T-helper 1 cell treated with Interleukin-12 subunit alpha and Interleukin-12 subunit beta and Interleukin-4 antibody, amounts not matched to agents 30 ng/mL and 1 ng/mL, for 36 hours (primary cell): ENCODE measurements around the gene GUCY1A2. TPM values are rescaled to one million over a fixed set of nuclear protein-coding genes. Genes with fewer than 3 reads are reported as not detected.
"Not testable (repeated sequence)": the region's sequence is repeated elsewhere in the genome, so short reads cannot be mapped to it uniquely, and the experiment has no call there.

Source experiments
- intact Hi-C: fragments of 100-400 bp; cut with micrococcal nuclease; formaldehyde crosslinking; loops from one replicate; pipeline ENCODE4 v1.15.1; 2024
- total RNA-seq: library from RNA; stranded (reverse); gene quantifications from 2 replicates; pipeline ENCODE4 v1.2.3, GENCODE V29; 2022

The GUCY1A2 gene
- total RNA-seq, 1 donor from 2014 or later, result not detected

- intact Hi-C loops, result no loop called here
Measured at GRCh38 chr11:106943089-106943488, 75.2 kb downstream of the GUCY1A2 start.

GRCh38 chr11:106939157-106939556, 79.1 kb downstream of the GUCY1A2 start:
- intact Hi-C loops, result no loop called here

DNA sequence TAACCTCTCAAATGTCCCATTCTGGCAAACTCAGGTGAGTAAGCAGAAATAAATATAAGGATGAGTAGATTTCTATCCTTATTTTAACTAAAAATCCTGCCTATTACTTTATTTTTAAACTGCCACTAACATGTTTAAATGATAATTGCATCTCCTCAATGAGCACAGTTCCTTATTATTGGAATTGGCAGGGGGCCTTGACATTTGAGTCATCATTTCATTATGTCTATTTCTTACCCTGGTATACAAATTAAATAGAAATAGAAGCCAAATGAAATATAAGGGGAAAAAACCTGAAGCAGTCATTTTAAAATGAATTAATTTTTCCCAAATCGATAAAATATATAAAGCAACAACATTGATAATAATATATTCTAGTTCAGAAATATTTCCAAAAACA, 81.2 kb downstream of the GUCY1A2 start:
- intact Hi-C loops, result no loop called here

DNA sequence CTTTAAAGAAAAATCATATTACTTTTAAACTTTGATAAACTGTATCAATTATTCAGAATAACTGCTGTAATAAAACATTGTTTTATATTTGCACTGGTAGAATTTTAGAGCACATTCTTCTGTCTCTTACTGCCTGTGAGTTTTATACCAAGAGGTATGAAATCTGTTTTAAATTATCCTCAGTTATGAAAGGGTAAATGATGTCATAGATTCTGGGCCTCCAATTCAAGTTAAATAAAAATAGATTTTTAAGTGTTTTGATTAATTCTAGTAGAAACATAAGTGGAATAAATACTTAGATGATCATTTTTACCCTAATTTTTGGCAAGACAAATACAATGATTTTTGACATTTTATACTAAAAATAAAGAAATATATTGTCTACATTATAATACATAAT, 93.0 kb downstream of the GUCY1A2 start:
- intact Hi-C loops, result no loop called here

- intact Hi-C loops, result no loop called here
Measured at GRCh38 chr11:106920899-106921509, 97.3 kb downstream of the GUCY1A2 start.

DNA sequence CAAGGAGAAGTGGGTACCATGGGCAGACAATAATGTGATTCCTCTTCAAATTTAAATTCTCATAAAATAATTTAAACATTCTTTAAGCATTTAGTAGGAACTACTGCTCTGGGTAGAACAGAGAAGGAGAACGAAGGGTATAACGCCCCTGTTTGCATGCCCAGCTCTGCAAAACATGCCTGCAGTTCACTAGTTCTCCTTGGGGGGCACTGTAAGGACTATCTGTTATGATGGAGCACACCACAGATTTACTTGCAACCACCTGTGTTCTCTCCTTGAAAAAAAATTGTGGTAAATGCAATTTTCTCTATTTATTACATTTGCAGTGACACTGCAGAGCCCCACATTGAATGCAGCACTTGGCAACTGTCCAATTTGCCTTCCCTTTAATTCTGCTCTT, 100.3 kb downstream of the GUCY1A2 start:
- intact Hi-C loops, result no loop called here

DNA sequence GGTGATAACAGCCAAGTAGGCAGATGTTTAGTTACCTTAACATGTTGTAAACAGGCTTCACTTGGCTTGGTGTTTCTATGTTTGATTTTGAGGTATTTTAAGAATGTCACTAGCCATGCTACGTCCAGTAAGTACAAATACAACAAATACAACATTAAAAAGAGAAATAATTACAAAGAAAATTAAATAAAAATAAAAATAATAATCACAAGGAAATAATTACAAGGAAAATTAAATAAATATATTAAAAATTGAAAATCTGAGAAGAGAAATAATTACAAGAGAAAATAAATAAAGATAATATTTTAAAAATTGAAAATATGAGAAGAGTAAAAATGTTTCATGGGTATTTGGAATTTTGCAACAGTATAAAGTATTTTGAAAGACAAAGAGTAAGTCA, 103.9 kb downstream of the GUCY1A2 start:
- intact Hi-C loops, result no loop called here

DNA sequence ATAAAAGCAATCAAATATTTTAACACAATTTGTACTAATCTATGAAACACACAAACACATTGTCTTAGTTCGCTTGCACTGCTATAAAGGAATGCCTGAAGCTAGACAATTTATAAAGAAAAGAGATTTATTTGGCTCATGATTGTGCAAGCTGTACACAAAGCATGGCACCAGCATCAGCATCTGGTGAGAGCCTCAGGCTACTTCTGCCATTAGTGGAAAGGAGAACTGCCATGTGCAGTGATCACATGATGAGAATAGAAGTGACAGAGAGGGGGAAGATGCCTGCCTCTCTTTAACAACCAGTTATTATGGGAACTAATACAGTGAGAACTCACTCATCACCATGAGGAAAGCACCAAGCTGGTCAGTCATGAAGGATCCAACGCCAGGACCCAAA, 105.1 kb downstream of the GUCY1A2 start:
- intact Hi-C loops, result no loop called here

GRCh38 chr11:106904826-106905225, 113.5 kb downstream of the GUCY1A2 start:
- intact Hi-C loops, result no loop called here

DNA sequence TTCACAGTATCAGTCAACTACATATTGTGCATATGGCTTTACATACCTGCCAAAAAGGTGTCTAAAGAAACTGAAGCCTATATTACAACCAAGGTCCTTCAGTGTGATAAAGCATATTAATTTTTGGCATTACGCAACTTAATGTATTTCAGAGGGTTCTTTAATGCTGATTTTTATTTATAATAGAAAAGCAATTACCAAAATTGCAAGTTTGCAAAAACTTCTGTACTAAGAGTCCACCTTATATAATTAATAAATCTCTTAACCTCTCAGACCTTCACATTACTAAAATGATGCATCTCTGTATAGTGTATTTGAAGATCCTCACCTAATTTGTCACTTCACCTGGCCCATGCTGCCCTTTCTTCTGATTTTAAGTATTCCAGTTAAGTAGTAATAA, 128.6 kb downstream of the GUCY1A2 start:
- intact Hi-C loops, result no loop called here

DNA sequence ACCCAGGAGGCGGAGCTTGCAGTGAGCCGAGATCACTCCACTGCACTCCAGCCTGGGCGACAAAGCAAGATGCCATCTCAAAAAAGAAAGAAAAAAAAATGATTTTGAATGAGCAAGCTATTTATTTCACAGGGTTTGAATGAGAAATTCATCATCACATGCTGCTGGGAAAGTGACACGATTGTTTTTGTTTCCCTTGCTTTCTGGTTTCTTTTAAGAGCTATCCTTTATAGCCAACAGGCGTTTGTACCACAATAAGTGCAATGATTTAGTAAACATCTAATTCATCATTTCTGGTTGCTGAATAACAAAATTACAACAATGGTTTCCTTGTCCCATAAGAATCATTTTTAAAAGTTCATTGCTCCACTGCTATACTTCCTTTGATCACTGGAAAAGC, 129.9 kb downstream of the GUCY1A2 start:
- intact Hi-C loops, result no loop called here

GRCh38 chr11:106883693-106884092, 134.6 kb downstream of the GUCY1A2 start:
- intact Hi-C loops, result not testable (repeated sequence)

GRCh38 chr11:106879832-106880546, 138.3 kb downstream of the GUCY1A2 start:
- intact Hi-C loops, result no loop called here

- intact Hi-C loops, result no loop called here
Measured at GRCh38 chr11:106879029-106879428, 139.2 kb downstream of the GUCY1A2 start.

- intact Hi-C loops, result no loop called here
Measured at GRCh38 chr11:106875013-106875412, 143.3 kb downstream of the GUCY1A2 start.

- intact Hi-C loops, result no loop called here
Measured at GRCh38 chr11:106872246-106872645, 146.0 kb downstream of the GUCY1A2 start.

DNA sequence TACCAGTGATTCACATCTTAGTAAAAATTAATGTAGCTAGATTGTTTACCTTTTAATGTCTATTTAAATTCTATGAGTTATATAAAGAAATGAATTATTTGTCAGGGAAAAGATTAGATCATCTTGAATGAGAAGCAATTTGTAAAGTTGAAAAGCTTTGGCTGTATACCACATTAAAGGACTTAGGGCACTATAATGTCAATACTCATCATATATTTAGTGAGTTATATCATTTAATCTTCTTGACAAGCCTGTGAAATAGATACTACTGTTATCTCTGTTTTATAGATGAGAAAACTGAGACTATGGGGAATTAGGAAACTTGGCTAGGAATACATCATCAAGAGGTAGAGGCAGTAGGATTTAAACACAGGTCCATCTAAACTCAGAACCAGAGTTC, 160.1 kb downstream of the GUCY1A2 start:
- intact Hi-C loops, result no loop called here

GRCh38 chr11:106856566-106856965, 161.7 kb downstream of the GUCY1A2 start:
- intact Hi-C loops, result no loop called here

GRCh38 chr11:106854429-106854828, 163.8 kb downstream of the GUCY1A2 start:
- intact Hi-C loops, result no loop called here

DNA sequence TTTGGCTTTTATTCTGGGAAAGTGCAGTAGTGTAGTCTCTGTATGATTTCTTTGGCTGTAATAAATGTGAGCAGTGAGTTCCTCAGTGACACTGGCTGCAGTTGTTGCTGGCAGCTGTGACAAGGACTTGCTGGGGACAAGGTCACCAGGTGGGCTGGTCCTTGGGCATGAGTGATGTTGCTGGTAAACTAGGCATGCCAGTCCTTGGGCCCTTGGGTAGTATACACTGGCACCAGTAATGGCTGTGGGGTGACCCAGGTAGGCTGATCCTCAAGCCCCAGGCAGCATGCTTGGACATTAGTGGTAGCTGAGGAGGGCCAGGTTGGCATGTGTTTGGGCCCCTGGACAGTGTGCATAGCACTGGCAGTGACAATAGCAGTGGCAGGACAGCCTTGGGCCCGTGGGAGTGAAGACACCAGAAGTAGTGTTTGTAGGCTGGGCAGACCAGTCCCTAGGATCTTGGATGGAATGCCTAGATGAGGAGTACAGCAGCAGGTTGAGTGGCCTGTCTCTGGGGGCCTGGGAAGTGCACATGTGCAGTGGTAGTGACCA, 164.3 kb downstream of the GUCY1A2 start:
- intact Hi-C loops, result no loop called here

- intact Hi-C loops, result no loop called here
Measured at GRCh38 chr11:106852779-106853178, 165.5 kb downstream of the GUCY1A2 start.

GRCh38 chr11:106848526-106848925, 169.8 kb downstream of the GUCY1A2 start:
- intact Hi-C loops, result no loop called here

DNA sequence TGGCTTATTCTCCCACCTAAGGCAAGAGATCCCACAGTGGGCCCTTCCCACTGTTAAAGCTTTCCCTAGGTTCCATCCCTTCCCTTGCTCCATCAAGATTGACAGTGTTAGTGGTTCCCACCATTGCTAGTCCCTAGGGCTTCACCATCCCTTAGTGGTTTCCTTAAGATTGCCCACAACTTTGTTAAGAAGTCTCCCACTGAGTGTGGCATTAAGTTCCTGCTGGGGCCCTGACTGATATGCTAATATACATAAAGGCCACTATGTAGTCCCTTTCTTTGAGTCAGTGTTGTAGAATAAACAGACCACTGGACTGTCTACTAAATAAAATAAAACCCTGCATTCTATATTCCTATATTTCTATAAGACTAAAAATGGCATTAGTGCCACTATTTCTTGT, 176.1 kb downstream of the GUCY1A2 start:
- intact Hi-C loops, result no loop called here
